GM23338 (cell line): Measurements from ENCODE around the gene COL1A1. TPM values are rescaled to one million over a fixed set of nuclear protein-coding genes. Genes with fewer than 3 reads are reported as not detected.

Source experiments
- ATAC-seq: fragments of 200-7000 bp; cut with Tn5 transposase; 3 replicates; pipeline ENCODE4 v1.9.1; 2020
- DNase-seq: peaks from one replicate; pipeline ENCODE4 v3.0.0-alpha.2; 2015; ENCODE audit warnings: low spot score
- H2AFZ ChIP-seq: fragments of 200-600 bp; sonication (generic); 2 replicates; pipeline ENCODE4 v1.8.0; 2016; ENCODE audit warnings: antibody characterized with exemption, mild to moderate bottlenecking, moderate library complexity
- H3F3A ChIP-seq: fragments of 200-600 bp; sonication (generic); replicated peaks from 2 replicates; pipeline ENCODE4 v1.8.0; 2017; ENCODE audit warnings: antibody characterized with exemption, mixed run types, low read depth
- H3K27ac ChIP-seq: fragments of 200-600 bp; sonication (generic); 2 replicates; pipeline ENCODE4 v1.6.1; 2016; ENCODE audit warnings: low read depth
- H3K27me3 ChIP-seq: fragments of 200-600 bp; sonication (generic); 2 replicates; pipeline ENCODE4 v1.8.0; 2016; ENCODE audit warnings: mild to moderate bottlenecking, mixed run types, moderate library complexity; ENCODE audit not compliant: insufficient read depth
- H3K36me3 ChIP-seq: fragments of 200-600 bp; sonication (generic); 2 replicates; pipeline ENCODE4 v1.8.0; 2016; ENCODE audit warnings: mild to moderate bottlenecking; ENCODE audit not compliant: insufficient read depth
- H3K4me1 ChIP-seq: fragments of 200-600 bp; sonication (generic); 2 replicates; pipeline ENCODE4 v1.8.0; 2016; ENCODE audit warnings: mild to moderate bottlenecking, moderate library complexity; ENCODE audit not compliant: insufficient read depth
- H3K4me2 ChIP-seq: fragments of 200-600 bp; sonication (generic); 2 replicates; pipeline ENCODE4 v1.7.1; 2017; ENCODE audit warnings: mixed run types
- H3K4me3 ChIP-seq: fragments of 200-600 bp; sonication (generic); 2 replicates; pipeline ENCODE4 v1.6.1; 2016; ENCODE audit warnings: mixed run types
- H3K79me2 ChIP-seq: fragments of 200-600 bp; sonication (generic); replicated peaks from 2 replicates; pipeline ENCODE4 v1.8.0; 2017; ENCODE audit warnings: mild to moderate bottlenecking; ENCODE audit not compliant: insufficient read depth
- H3K9me2 ChIP-seq: fragments of 200-600 bp; sonication (generic); 2 replicates; pipeline ENCODE4 v1.8.0; 2017; ENCODE audit not compliant: insufficient read depth
- H4K20me1 ChIP-seq: fragments of 200-600 bp; sonication (generic); replicated peaks from 2 replicates; pipeline ENCODE4 v1.8.0; 2017; ENCODE audit warnings: mild to moderate bottlenecking; ENCODE audit not compliant: insufficient read depth
- H3K27ac Mint-ChIP-seq: 2 replicates; pipeline ENCODE4 v1.8.0; 2020; ENCODE audit warnings: inconsistent platforms, mild to moderate bottlenecking, moderate library complexity, mixed read lengths
- H3K27me3 Mint-ChIP-seq: 3 replicates; pipeline ENCODE4 v1.8.0; 2022; ENCODE audit warnings: low read depth, mild to moderate bottlenecking, moderate library complexity, mixed read lengths, inconsistent platforms; ENCODE audit not compliant: insufficient read depth, poor library complexity
- H3K36me3 Mint-ChIP-seq: 3 replicates; pipeline ENCODE4 v1.8.0; 2021; ENCODE audit warnings: low read depth, mild to moderate bottlenecking, inconsistent platforms, moderate library complexity, mixed read lengths
- H3K4me1 Mint-ChIP-seq: 3 replicates; pipeline ENCODE4 v1.8.0; 2020; ENCODE audit warnings: mild to moderate bottlenecking, inconsistent platforms, mixed read lengths
- H3K4me3 Mint-ChIP-seq: 3 replicates; pipeline ENCODE4 v1.8.0; 2021; ENCODE audit warnings: moderate library complexity, mild to moderate bottlenecking, inconsistent platforms, mixed read lengths
- H3K9me3 Mint-ChIP-seq: 3 replicates; pipeline ENCODE4 v1.8.0; 2020; ENCODE audit warnings: moderate library complexity, mild to moderate bottlenecking, inconsistent platforms, mixed read lengths
- CREB1 ChIP-seq: fragments of 250-450 bp; sonication (Bioruptor Pico); IDR thresholded peaks from 2 replicates; pipeline ENCODE4 v1.5.0; 2020; ENCODE audit warnings: low read depth, mild to moderate bottlenecking, moderate library complexity
- EZH2 ChIP-seq: fragments of 200-600 bp; sonication (generic); IDR thresholded peaks from one replicate; pipeline ENCODE4 v1.8.0; 2017; ENCODE audit warnings: antibody characterized with exemption, mild to moderate bottlenecking, low read depth; ENCODE audit not compliant: unreplicated experiment
- EZH2phosphoT487 ChIP-seq: fragments of 200-600 bp; sonication (generic); IDR thresholded peaks from one replicate; pipeline ENCODE4 v1.8.1; 2018; ENCODE audit warnings: antibody characterized with exemption; ENCODE audit not compliant: unreplicated experiment
- JUNB ChIP-seq: IDR thresholded peaks from one replicate; pipeline ENCODE4 v1.6.1; 2016; ENCODE audit warnings: antibody characterized with exemption; ENCODE audit not compliant: unreplicated experiment
- NANOG ChIP-seq: IDR thresholded peaks from 2 replicates; pipeline ENCODE4 v1.6.1; 2016; ENCODE audit warnings: antibody characterized with exemption, borderline replicate concordance
- POLR2AphosphoS5 ChIP-seq: IDR thresholded peaks from 2 replicates; pipeline ENCODE4 v1.6.1; 2016; ENCODE audit warnings: antibody characterized with exemption, low read depth
- STAT1 ChIP-seq: IDR thresholded peaks from one replicate; pipeline ENCODE4 v1.6.1; 2016; ENCODE audit warnings: antibody characterized with exemption; ENCODE audit not compliant: unreplicated experiment
- ZNF331 ChIP-seq: fragments of 250-450 bp; sonication (Bioruptor Pico); IDR thresholded peaks from 2 replicates; pipeline ENCODE4 v1.5.0; 2020; ENCODE audit warnings: low read depth, mild to moderate bottlenecking, moderate library complexity
- polyA plus RNA-seq: library from polyadenylated mRNA; unstranded; fragments of >200 nt; fragmentation: Nextera tagmentation; extraction: Ambion mirVana; gene quantifications from 2 replicates; pipeline ENCODE4 v1.2.1, GENCODE V29; 2016
- total RNA-seq: library from RNA; depleted of rRNA; stranded (reverse); fragments of >200 nt; shearing (Covaris generic); gene quantifications from 2 replicates; pipeline ENCODE4 v1.2.3, GENCODE V29; 2014
- TF ChIP-seq, protein P1 (sequence below): IDR thresholded peaks from 2 replicates; pipeline ENCODE4 v1.6.1; 2016; ENCODE audit warnings: antibody characterized with exemption
- TF ChIP-seq, protein P2 (sequence below): fragments of 250-450 bp; sonication (Bioruptor Pico); IDR thresholded peaks from 2 replicates; pipeline ENCODE4 v1.5.0; 2020; ENCODE audit warnings: mild to moderate bottlenecking, moderate library complexity
- TF ChIP-seq, protein P3 (sequence below), 2 experiments: fragments of 200-600 bp in 1 of 2; sonication (generic) in 1 of 2; conservative IDR thresholded peaks; 2 replicates each; pipeline versions ENCODE4 v1.5.1 to v1.6.1; 2016 to 2017; ENCODE audit warnings: antibody characterized with exemption in 2 of 2, low read depth in 2 of 2, mild to moderate bottlenecking in 2 of 2, moderate library complexity in 1 of 2
- TF ChIP-seq, protein P4 (sequence below): IDR thresholded peaks from one replicate; pipeline ENCODE4 v1.6.1; 2018; ENCODE audit warnings: antibody characterized with exemption; ENCODE audit not compliant: unreplicated experiment

Gene COL1A1
- total and polyA plus RNA-seq, 2 experiments from 2014 or later: 21.2 to 34.3 TPM

DNA sequence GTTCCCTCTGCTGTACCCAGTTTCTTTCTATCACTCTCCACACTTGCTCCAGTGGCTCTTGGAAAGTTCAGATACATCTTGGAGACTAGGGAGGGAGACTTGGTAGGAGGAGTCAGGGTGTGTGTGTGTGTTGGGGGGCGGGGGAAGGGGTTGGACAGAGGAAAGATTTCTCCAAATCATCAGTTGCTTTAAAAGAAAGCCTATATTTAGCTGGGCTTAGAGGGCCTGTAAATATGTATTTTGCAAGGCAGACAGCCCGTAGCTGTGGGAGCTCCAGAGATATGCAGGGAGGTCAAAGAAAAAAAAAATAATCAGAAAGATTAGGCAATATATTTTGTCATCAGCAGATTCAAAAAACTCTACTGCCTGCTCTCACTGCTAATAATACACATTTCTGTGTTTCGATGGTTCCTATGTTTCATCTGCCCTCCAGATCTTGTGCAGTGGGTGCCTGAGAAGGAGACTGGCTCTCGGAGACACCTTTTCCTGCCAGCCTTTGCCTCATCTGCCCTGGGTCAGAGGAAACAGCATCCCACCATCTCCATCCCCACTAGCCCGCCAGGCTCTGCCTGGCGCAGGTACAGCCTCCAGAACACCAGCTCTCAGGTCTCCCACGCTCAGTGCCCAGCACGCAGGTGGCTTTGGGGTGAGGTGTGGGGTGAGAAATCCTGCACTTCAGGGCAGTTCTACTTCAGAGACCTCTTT, 46.2 kb downstream of the COL1A1 start (continued):
- TF ChIP-seq, protein P1, sequence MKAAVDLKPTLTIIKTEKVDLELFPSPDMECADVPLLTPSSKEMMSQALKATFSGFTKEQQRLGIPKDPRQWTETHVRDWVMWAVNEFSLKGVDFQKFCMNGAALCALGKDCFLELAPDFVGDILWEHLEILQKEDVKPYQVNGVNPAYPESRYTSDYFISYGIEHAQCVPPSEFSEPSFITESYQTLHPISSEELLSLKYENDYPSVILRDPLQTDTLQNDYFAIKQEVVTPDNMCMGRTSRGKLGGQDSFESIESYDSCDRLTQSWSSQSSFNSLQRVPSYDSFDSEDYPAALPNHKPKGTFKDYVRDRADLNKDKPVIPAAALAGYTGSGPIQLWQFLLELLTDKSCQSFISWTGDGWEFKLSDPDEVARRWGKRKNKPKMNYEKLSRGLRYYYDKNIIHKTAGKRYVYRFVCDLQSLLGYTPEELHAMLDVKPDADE: no peak
- TF ChIP-seq NANOG (no peak), ZNF331 (no peak)

DNA sequence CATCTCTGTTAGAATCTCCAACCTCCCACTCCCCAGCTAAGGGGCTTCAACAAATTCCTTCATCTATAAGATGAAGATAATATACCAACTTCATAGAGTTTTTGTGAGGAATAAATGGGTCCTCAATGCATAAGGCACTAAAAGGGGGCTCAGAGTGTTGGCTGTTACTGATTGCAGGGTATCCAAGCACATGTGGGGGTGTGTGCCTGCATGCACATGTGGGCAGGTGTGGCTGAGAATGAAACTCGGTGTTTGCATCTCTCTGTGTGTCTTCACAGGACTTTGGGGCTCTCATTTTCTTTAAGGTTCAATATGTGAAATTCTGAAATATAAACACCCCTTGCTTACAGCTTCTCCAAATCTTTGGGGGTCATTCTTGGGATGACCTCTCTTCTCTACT, 46.8 kb downstream of the COL1A1 start:
- H3K27me3 Mint-ChIP-seq: peaks cover 14% of the 10 kb centered on the region
- Histone ChIP-seq H2AFZ (no peak overlapping the region), H3K27me3 (peaks cover 11% of the 10 kb centered on the region), H3K4me1 (peaks cover 11% of the 10 kb centered on the region), H3K36me3 (no peaks in the 10 kb centered on the region), H3K9me2 (no peaks in the 10 kb centered on the region), H3F3A (peaks cover 5% of the 10 kb centered on the region; the same call in 1 of the 2 replicates), H4K20me1 (no peaks in the 10 kb centered on the region), H3K27ac (no peak overlapping the region), H3K4me2 (no peak overlapping the region), H3K79me2 (no peaks in the 10 kb centered on the region), H3K4me3 (no peak overlapping the region)
- no peak overlapping the region for H3K27ac Mint-ChIP-seq
- peaks cover 18% of the 10 kb centered on the region for H3K4me1 Mint-ChIP-seq
- no peak overlapping the region; the same call in 2 of the 3 replicates for H3K4me3 Mint-ChIP-seq
- H3K36me3 Mint-ChIP-seq: no peaks in the 10 kb centered on the region
- no peak for ATAC-seq
- no peak for DNase-seq
- H3K9me3 Mint-ChIP-seq: no peaks in the 10 kb centered on the region; the same call in 2 of the 3 replicates
- TF ChIP-seq POLR2AphosphoS5 (no peak), STAT1 (no peak), CREB1 (CRISPR knock-in tag) (no peak), NANOG (no peak), ZNF331 (no peak), EZH2phosphoT487 (no peak), EZH2 (no peak), JUNB (no peak)
- TF ChIP-seq, protein P2, sequence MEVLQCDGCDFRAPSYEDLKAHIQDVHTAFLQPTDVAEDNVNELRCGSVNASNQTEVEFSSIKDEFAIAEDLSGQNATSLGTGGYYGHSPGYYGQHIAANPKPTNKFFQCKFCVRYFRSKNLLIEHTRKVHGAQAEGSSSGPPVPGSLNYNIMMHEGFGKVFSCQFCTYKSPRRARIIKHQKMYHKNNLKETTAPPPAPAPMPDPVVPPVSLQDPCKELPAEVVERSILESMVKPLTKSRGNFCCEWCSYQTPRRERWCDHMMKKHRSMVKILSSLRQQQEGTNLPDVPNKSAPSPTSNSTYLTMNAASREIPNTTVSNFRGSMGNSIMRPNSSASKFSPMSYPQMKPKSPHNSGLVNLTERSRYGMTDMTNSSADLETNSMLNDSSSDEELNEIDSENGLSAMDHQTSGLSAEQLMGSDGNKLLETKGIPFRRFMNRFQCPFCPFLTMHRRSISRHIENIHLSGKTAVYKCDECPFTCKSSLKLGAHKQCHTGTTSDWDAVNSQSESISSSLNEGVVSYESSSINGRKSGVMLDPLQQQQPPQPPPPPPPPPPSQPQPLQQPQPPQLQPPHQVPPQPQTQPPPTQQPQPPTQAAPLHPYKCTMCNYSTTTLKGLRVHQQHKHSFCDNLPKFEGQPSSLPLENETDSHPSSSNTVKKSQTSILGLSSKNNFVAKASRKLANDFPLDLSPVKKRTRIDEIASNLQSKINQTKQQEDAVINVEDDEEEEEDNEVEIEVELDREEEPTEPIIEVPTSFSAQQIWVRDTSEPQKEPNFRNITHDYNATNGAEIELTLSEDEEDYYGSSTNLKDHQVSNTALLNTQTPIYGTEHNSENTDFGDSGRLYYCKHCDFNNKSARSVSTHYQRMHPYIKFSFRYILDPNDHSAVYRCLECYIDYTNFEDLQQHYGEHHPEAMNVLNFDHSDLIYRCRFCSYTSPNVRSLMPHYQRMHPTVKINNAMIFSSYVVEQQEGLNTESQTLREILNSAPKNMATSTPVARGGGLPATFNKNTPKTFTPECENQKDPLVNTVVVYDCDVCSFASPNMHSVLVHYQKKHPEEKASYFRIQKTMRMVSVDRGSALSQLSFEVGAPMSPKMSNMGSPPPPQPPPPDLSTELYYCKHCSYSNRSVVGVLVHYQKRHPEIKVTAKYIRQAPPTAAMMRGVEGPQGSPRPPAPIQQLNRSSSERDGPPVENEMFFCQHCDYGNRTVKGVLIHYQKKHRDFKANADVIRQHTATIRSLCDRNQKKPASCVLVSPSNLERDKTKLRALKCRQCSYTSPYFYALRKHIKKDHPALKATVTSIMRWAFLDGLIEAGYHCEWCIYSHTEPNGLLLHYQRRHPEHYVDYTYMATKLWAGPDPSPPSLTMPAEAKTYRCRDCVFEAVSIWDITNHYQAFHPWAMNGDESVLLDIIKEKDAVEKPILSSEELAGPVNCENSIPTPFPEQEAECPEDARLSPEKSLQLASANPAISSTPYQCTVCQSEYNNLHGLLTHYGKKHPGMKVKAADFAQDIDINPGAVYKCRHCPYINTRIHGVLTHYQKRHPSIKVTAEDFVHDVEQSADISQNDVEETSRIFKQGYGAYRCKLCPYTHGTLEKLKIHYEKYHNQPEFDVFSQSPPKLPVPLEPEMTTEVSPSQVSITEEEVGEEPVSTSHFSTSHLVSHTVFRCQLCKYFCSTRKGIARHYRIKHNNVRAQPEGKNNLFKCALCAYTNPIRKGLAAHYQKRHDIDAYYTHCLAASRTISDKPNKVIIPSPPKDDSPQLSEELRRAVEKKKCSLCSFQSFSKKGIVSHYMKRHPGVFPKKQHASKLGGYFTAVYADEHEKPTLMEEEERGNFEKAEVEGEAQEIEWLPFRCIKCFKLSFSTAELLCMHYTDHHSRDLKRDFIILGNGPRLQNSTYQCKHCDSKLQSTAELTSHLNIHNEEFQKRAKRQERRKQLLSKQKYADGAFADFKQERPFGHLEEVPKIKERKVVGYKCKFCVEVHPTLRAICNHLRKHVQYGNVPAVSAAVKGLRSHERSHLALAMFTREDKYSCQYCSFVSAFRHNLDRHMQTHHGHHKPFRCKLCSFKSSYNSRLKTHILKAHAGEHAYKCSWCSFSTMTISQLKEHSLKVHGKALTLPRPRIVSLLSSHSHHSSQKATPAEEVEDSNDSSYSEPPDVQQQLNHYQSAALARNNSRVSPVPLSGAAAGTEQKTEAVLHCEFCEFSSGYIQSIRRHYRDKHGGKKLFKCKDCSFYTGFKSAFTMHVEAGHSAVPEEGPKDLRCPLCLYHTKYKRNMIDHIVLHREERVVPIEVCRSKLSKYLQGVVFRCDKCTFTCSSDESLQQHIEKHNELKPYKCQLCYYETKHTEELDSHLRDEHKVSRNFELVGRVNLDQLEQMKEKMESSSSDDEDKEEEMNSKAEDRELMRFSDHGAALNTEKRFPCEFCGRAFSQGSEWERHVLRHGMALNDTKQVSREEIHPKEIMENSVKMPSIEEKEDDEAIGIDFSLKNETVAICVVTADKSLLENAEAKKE (CRISPR knock-in tag): no peak
- TF ChIP-seq, protein P3, sequence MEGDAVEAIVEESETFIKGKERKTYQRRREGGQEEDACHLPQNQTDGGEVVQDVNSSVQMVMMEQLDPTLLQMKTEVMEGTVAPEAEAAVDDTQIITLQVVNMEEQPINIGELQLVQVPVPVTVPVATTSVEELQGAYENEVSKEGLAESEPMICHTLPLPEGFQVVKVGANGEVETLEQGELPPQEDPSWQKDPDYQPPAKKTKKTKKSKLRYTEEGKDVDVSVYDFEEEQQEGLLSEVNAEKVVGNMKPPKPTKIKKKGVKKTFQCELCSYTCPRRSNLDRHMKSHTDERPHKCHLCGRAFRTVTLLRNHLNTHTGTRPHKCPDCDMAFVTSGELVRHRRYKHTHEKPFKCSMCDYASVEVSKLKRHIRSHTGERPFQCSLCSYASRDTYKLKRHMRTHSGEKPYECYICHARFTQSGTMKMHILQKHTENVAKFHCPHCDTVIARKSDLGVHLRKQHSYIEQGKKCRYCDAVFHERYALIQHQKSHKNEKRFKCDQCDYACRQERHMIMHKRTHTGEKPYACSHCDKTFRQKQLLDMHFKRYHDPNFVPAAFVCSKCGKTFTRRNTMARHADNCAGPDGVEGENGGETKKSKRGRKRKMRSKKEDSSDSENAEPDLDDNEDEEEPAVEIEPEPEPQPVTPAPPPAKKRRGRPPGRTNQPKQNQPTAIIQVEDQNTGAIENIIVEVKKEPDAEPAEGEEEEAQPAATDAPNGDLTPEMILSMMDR (conservative IDR thresholded peaks at IDR 0.05; ENCODE audit: low read depth in 2 of 2): no peak
- TF ChIP-seq, protein P4, sequence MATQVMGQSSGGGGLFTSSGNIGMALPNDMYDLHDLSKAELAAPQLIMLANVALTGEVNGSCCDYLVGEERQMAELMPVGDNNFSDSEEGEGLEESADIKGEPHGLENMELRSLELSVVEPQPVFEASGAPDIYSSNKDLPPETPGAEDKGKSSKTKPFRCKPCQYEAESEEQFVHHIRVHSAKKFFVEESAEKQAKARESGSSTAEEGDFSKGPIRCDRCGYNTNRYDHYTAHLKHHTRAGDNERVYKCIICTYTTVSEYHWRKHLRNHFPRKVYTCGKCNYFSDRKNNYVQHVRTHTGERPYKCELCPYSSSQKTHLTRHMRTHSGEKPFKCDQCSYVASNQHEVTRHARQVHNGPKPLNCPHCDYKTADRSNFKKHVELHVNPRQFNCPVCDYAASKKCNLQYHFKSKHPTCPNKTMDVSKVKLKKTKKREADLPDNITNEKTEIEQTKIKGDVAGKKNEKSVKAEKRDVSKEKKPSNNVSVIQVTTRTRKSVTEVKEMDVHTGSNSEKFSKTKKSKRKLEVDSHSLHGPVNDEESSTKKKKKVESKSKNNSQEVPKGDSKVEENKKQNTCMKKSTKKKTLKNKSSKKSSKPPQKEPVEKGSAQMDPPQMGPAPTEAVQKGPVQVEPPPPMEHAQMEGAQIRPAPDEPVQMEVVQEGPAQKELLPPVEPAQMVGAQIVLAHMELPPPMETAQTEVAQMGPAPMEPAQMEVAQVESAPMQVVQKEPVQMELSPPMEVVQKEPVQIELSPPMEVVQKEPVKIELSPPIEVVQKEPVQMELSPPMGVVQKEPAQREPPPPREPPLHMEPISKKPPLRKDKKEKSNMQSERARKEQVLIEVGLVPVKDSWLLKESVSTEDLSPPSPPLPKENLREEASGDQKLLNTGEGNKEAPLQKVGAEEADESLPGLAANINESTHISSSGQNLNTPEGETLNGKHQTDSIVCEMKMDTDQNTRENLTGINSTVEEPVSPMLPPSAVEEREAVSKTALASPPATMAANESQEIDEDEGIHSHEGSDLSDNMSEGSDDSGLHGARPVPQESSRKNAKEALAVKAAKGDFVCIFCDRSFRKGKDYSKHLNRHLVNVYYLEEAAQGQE: no peak
